ENCODE data around the gene TSR3. TPM values are rescaled to one million over a fixed set of nuclear protein-coding genes. Genes with fewer than 3 reads are reported as not detected.

Gene TSR3
- total RNA-seq, 3 donors from 2014 or later (not counting 1 experiment from before 2014, with no cell fraction given): 29.4 to 34.7 (median 29.7) TPM

GRCh38 chr16:1333149-1333812 is 18.4 kb downstream of the TSR3 start, which contains the start of gene BAIAP3:
BAIAP3 (plus strand) TSS chr16:1333645; CDS start chr16:1338550, 4,905 bp downstream.
- H3K4me3 ChIP-seq (ENCODE audit: low read length): peak within 1 kb of the TSS; percentile 37

GRCh38 chr16:1332618-1333148 is 19.0 kb downstream of the TSR3 start:
- Mint-ChIP-seq H3K27me3 (ENCODE audit: low read depth in 2 of 2) (no peaks in the 10 kb centered on the region), H3K4me1 (peaks cover 14 to 19% of the 10 kb centered on the region in 2 donors), H3K4me3 (peak overlapping the region; percentile 90), H3K27ac (peak overlapping the region; percentile 86 to 89), H3K36me3 (no peaks in the 10 kb centered on the region), H3K9me3 (no peaks in the 10 kb centered on the region)
- Histone ChIP-seq H3K9me3 (ENCODE audit: control insufficient read depth, insufficient read depth, low read length) (peaks cover 3% of the 10 kb centered on the region), H3K4me1 (ENCODE audit: control insufficient read depth, insufficient read depth, low read length) (peaks cover 40% of the 10 kb centered on the region), H3K27ac (ENCODE audit: low read length) (peak overlapping the region; percentile 86), H3K27me3 (ENCODE audit: control insufficient read depth, insufficient read depth, low read length) (peaks cover 11% of the 10 kb centered on the region), H3K4me3 (ENCODE audit: low read length) (peak overlapping the region; percentile 37), H3K36me3 (ENCODE audit: control insufficient read depth, insufficient read depth, low read length) (no peaks in the 10 kb centered on the region)
- ATAC-seq (no peak), DNase-seq (peak in 1 of 2 donors; percentile 40)
- no peak for TF ChIP-seq CTCF (IDR thresholded peaks at IDR 0.05)
- intact Hi-C loops (cut with micrococcal nuclease): loop anchor here (1.0 kb wide), 1 partner anchor 11 kb away; no protein-coding TSS in a partner anchor
- WGBS (ENCODE audit: insufficient coverage): 9% methylated on average over 26 of the region's 26 CpGs

More at GRCh38 chr16:1333149-1333812, 18.4 kb downstream of the TSR3 start, which contains the start of gene BAIAP3:
- ATAC-seq (peak; percentile 75 to 82 (median 79)), DNase-seq (peak; percentile 54 to 71)
- peak within 1 kb of the TSS; percentile 86 to 89 for H3K27ac Mint-ChIP-seq
- intact Hi-C loops (cut with micrococcal nuclease): loop anchor here (1.0 kb wide), 1 partner anchor 10 kb away; no protein-coding TSS in a partner anchor
- no peaks in the 10 kb centered on the region for H3K27me3 Mint-ChIP-seq (ENCODE audit: low read depth in 2 of 2)
- Histone ChIP-seq H3K4me1 (ENCODE audit: control insufficient read depth, insufficient read depth, low read length) (peaks cover 43% of the 10 kb centered on the region), H3K36me3 (ENCODE audit: control insufficient read depth, insufficient read depth, low read length) (no peaks in the 10 kb centered on the region), H3K9me3 (ENCODE audit: control insufficient read depth, insufficient read depth, low read length) (peaks cover 3% of the 10 kb centered on the region), H3K27me3 (ENCODE audit: control insufficient read depth, insufficient read depth, low read length) (peaks cover 11% of the 10 kb centered on the region), H3K27ac (ENCODE audit: low read length) (peak within 1 kb of the TSS; percentile 86)
- peak within 1 kb of the TSS; percentile 90 for H3K4me3 Mint-ChIP-seq
- peaks cover 14 to 19% of the 10 kb centered on the region in 2 donors for H3K4me1 Mint-ChIP-seq
- TF ChIP-seq CTCF (IDR thresholded peaks at IDR 0.05): no peak
- no peaks in the 10 kb centered on the region for H3K9me3 Mint-ChIP-seq
- H3K36me3 Mint-ChIP-seq: no peaks in the 10 kb centered on the region
- WGBS (ENCODE audit: insufficient coverage): 5% methylated on average over 83 of the region's 83 CpGs

GRCh38 chr16:1331712-1332617 is 19.7 kb downstream of the TSR3 start:
- peak; percentile 67 to 74 for DNase-seq
- Histone ChIP-seq H3K9me3 (ENCODE audit: control insufficient read depth, insufficient read depth, low read length) (peaks cover 3% of the 10 kb centered on the region), H3K27me3 (ENCODE audit: control insufficient read depth, insufficient read depth, low read length) (peaks cover 11% of the 10 kb centered on the region), H3K36me3 (ENCODE audit: control insufficient read depth, insufficient read depth, low read length) (no peaks in the 10 kb centered on the region), H3K4me1 (ENCODE audit: control insufficient read depth, insufficient read depth, low read length) (peaks cover 40% of the 10 kb centered on the region), H3K4me3 (ENCODE audit: low read length) (peak overlapping the region; percentile 37), H3K27ac (ENCODE audit: low read length) (peak overlapping the region; percentile 86)
- Mint-ChIP-seq H3K27ac (peak overlapping the region; percentile 86 to 89), H3K27me3 (ENCODE audit: low read depth in 2 of 2) (no peaks in the 10 kb centered on the region), H3K36me3 (no peaks in the 10 kb centered on the region), H3K9me3 (no peaks in the 10 kb centered on the region), H3K4me1 (peaks cover 14 to 19% of the 10 kb centered on the region in 2 donors), H3K4me3 (peak overlapping the region; percentile 90)
- WGBS (ENCODE audit: insufficient coverage): 4% methylated on average over 34 of the region's 34 CpGs
- intact Hi-C loops (cut with micrococcal nuclease): loop anchor here (2.0 kb wide), 1 partner anchor 21 kb away; no protein-coding TSS in a partner anchor
- TF ChIP-seq CTCF (IDR thresholded peaks at IDR 0.05): no peak
- peak; percentile 67 to 72 (median 70) for ATAC-seq
